Left lung (tissue), 10 donors: ENCODE data around the gene AJM1. TPM values are rescaled to one million over a fixed set of nuclear protein-coding genes. Genes with fewer than 3 reads are reported as not detected.
A peak's percentile ranks its signal among the peaks of the same experiment; 100 is the strongest.

Experiments
- ATAC-seq: fragments of 200-7000 bp; cut with Tn5 transposase; one replicate; pipeline ENCODE4 v1.9.1; 2020; ENCODE audit warnings: moderate library complexity
- DNase-seq, 4 donors: peaks; one replicate each; pipeline ENCODE4 v3.0.0-alpha.2; 2013 to 2020
- H3K27ac ChIP-seq, 2 donors: fragments of 200-600 bp; sonication (generic) in 1 of 2; one replicate each; pipeline versions ENCODE4 v1.5.0 to v1.8.0; 2020 to 2021
- H3K27me3 ChIP-seq, 2 donors: fragments of 200-600 bp; sonication (generic) in 1 of 2; one replicate each; pipeline versions ENCODE4 v1.5.0 to v1.8.0; 2020 to 2021
- H3K36me3 ChIP-seq, 2 donors: fragments of 200-600 bp; sonication (generic) in 1 of 2; one replicate each; pipeline versions ENCODE4 v1.5.0 to v1.8.0; 2020 to 2021
- H3K4me1 ChIP-seq, 2 donors: fragments of 200-600 bp; one replicate each; pipeline ENCODE4 v1.8.0; 2021
- H3K4me3 ChIP-seq, 2 donors: fragments of 200-600 bp; sonication (generic) in 1 of 2; one replicate each; pipeline versions ENCODE4 v1.5.0 to v1.8.0; 2020 to 2021; ENCODE audit warnings: mild to moderate bottlenecking in 1 of 2
- H3K9me3 ChIP-seq, 2 donors: fragments of 200-600 bp; sonication (generic) in 1 of 2; one replicate each; pipeline versions ENCODE4 v1.5.0 to v1.8.0; 2020 to 2021
- intact Hi-C, 2 donors: fragments of 100-400 bp; cut with DNase I; formaldehyde crosslinking; loops; one replicate each; pipeline versions ENCODE4 v1.11.2 to v1.14.2; 2022
- polyA plus RNA-seq, 6 donors: library from polyadenylated mRNA; unstranded; fragments of 120-200 nt; gene quantifications; one replicate each; pipeline ENCODE4 v1.2.1, GENCODE V29; 2013; ENCODE audit not compliant: insufficient read length in 6 of 6
- total RNA-seq, 2 donors: library from RNA; stranded (reverse); fragmentation: NEBNext Ultra II Directional; extraction: Animal tissue kit (Norgen Biotek cat#: 25700); gene quantifications; one replicate each; pipeline ENCODE4 v1.2.1, GENCODE V29; 2021
- TF ChIP-seq, protein P1 (sequence below), 2 donors: fragments of 200-600 bp; sonication (generic) in 1 of 2; IDR thresholded peaks; one replicate each; pipeline versions ENCODE4 v1.5.0 to v1.8.0; 2021; ENCODE audit warnings: antibody characterized with exemption in 2 of 2
- donor health status: DM: no; HTN: yes; CAD: no.
- donor health status: DM: no; HTN: no; CAD: no.

The AJM1 gene
- total and polyA plus RNA-seq, 8 donors, result 0.59 to 2.6 (median 1.2) TPM

DNA sequence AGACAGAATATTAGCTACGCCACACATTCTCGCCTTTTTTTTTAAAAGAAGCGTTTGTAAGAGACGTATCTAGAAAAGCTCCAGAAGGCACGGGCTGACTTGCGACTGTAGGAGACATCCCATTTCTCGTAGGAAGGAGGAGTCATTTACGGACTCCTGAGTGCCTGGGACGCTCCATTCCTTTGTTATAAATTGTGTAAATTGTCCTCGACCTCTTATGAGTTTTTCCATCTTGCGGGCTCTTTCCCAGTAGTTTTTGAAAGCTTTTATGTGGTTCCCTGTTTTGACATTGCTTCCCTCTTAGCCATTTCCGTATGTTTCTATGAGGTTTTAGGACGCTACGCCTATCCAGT, 33.5 kb upstream of the AJM1 start:
- no peaks in the 10 kb centered on the region for H3K27me3 ChIP-seq
- TF ChIP-seq, protein P1, sequence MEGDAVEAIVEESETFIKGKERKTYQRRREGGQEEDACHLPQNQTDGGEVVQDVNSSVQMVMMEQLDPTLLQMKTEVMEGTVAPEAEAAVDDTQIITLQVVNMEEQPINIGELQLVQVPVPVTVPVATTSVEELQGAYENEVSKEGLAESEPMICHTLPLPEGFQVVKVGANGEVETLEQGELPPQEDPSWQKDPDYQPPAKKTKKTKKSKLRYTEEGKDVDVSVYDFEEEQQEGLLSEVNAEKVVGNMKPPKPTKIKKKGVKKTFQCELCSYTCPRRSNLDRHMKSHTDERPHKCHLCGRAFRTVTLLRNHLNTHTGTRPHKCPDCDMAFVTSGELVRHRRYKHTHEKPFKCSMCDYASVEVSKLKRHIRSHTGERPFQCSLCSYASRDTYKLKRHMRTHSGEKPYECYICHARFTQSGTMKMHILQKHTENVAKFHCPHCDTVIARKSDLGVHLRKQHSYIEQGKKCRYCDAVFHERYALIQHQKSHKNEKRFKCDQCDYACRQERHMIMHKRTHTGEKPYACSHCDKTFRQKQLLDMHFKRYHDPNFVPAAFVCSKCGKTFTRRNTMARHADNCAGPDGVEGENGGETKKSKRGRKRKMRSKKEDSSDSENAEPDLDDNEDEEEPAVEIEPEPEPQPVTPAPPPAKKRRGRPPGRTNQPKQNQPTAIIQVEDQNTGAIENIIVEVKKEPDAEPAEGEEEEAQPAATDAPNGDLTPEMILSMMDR (IDR thresholded peaks at IDR 0.05), result no peak
- H3K4me1 ChIP-seq, result peaks cover 15 to 41% of the 10 kb centered on the region in 2 donors
- peaks cover 0 to 34% of the 10 kb centered on the region in 2 donors for H3K36me3 ChIP-seq
- peak overlapping the region; percentile 30 to 93 for H3K27ac ChIP-seq
- no peak for DNase-seq
- H3K9me3 ChIP-seq, result no peaks in the 10 kb centered on the region
- intact Hi-C loops, result no loop called here
- peak overlapping the region; percentile 67 to 93 for H3K4me3 ChIP-seq
- ATAC-seq, result peak; percentile 5

DNA sequence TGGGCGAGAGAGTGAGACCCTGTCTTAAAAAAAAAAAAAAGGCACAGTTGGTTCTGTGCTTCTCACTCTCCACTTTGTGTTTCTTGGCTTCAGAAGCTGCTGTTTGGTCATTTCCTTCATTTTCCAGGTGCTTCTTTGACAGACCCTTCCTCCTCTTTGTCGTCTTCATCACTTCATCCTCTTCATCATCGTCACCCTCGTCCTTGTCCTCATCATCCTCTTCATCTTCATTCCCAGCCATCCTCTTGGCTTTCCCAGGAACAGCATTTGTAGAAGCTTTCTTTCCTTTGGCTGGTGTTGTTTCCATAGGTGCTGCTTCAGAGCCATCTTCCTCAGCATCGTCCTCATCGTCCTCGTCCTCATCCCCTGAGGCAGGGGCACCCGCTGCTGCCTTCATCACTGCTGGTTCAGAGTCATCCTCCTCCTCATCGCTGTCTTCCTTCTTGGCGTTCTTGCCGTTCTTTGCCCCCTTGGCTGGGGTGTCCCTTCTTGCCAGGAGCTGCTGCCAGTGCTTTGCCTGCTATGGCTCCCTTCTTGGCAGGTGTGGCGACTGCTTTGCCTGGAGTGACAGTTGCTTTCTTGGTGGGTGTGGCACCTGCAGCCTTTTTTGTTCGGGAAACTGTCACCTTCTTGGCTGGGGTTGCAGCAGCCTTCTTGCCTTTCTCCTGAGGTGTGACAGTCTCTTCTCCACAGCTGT, 27.4 kb upstream of the AJM1 start:
- ATAC-seq (no peak), DNase-seq (peak in 1 of 4 donors; percentile 2)
- Histone ChIP-seq H3K9me3 (no peaks in the 10 kb centered on the region), H3K27ac (no peak overlapping the region), H3K4me1 (peaks cover 0 to 14% of the 10 kb centered on the region in 2 donors), H3K4me3 (no peak overlapping the region), H3K27me3 (no peaks in the 10 kb centered on the region), H3K36me3 (peaks cover 0 to 46% of the 10 kb centered on the region in 2 donors)
- TF ChIP-seq, protein P1 (IDR thresholded peaks at IDR 0.05), result no peak
- intact Hi-C loops, result no loop called here

DNA sequence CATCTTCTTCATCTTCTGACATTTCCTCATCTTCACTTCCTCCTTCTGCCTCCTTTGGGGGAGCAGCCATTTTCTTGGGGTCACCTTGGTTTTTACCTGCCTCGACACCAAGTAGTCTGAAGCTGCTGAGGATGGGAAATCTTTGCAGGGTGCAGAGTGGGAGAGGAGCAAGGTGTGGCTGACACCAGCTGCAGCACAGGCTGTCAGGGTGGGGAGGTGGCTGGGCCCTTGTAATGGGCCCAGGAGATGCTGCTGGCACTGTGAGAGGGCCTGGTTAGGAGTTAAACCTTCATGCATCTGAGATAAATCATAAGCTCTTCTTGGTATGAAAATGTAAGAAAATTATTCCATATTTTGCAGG, 26.9 kb upstream of the AJM1 start:
- Histone ChIP-seq H3K36me3 (peaks cover 0 to 43% of the 10 kb centered on the region in 2 donors), H3K27me3 (no peaks in the 10 kb centered on the region), H3K9me3 (no peaks in the 10 kb centered on the region), H3K4me3 (no peak overlapping the region), H3K4me1 (peaks cover 0 to 8% of the 10 kb centered on the region in 2 donors), H3K27ac (no peak overlapping the region)
- TF ChIP-seq, protein P1 (IDR thresholded peaks at IDR 0.05), result no peak
- DNase-seq, result peak in 1 of 4 donors; percentile 2
- no peak for ATAC-seq
- intact Hi-C loops, result no loop called here

DNA sequence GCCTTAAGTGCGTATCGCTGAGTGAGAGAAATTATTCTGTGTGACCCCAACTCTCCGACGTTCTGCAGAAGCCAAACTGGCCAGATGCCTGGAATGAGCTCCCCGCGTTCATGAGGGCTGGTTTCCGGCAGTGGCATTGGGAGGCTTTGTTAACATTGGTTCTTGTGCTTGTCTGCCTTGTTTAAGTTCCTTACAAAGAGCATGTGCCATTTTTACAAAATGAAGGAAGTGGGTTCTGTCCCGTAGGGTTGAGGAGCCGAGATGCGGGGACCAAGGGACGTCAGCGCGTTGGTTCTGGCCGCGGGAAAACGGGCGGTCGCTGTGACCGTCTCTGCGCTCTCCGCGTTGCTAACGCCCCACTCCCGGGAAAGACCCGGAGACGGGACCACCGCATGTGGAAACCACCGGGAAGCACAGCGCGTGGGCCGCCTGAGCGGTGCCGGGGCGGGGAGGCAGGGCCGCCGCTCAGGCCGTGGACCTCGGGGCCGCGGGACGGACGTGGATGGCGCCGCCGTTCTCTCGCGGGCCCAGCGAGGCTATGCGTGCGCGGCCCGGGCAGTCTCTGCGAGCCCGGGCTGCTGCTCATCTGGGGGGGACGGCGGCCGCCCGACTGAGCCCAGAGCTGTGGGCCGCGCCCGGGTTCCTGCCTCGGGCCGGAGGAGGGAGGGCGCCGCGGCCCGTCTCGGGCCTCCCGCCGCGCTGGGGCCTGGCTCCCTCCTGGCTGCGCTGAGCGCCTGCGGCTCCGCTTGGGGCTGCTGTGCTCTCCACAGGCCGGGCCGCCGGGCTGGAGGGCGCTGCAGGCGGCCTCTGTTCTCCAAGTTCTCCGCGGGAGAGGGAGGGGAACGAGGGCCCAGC, 21.1 kb upstream of the AJM1 start:
- H3K36me3 ChIP-seq, result peaks cover 0 to 43% of the 10 kb centered on the region in 2 donors
- H3K4me3 ChIP-seq, result peak overlapping the region; percentile 9 to 26
- no peak overlapping the region for H3K27ac ChIP-seq

More for the DNA sequence above, 21.1 kb upstream of the AJM1 start:
- intact Hi-C loops, result no loop called here
- Histone ChIP-seq H3K4me1 (peaks cover 0 to 17% of the 10 kb centered on the region in 2 donors), H3K9me3 (no peaks in the 10 kb centered on the region), H3K27me3 (peaks cover 0 to 7% of the 10 kb centered on the region in 2 donors)
- ATAC-seq (peak; percentile 35), DNase-seq (peak in 1 of 4 donors; percentile 75)
- TF ChIP-seq, protein P1 (IDR thresholded peaks at IDR 0.05), result no peak
